ENCODE data around the gene LRP1B. TPM values are rescaled to one million over a fixed set of nuclear protein-coding genes. Genes with fewer than 3 reads are reported as not detected.

LRP1B gene
- total and polyA plus RNA-seq, 2 donors (not counting 1 experiment from before 2014, with no cell fraction given): under 0.01 to 0.01 TPM

- no peak overlapping the region for H2AFZ ChIP-seq (ENCODE audit: low read length)
- no peak for DNase-seq (ENCODE audit: low read depth in 2 of 2)
- H3K4me1 ChIP-seq (ENCODE audit: control insufficient read depth, extremely low read depth, insufficient read depth, low read length): no peaks in the 10 kb centered on the region
- H3K36me3 ChIP-seq (ENCODE audit: control insufficient read depth, insufficient read depth, low read length): no peaks in the 10 kb centered on the region
- H3K9me3 ChIP-seq (ENCODE audit: control insufficient read depth, insufficient read depth, low read depth, low read length): no peaks in the 10 kb centered on the region
- no peak overlapping the region for H3K27ac ChIP-seq (ENCODE audit: insufficient read depth, low read length)
- H3K27me3 ChIP-seq (ENCODE audit: control insufficient read depth, insufficient read depth, low read length): no peaks in the 10 kb centered on the region
- H4K20me1 ChIP-seq (ENCODE audit: control insufficient read depth, extremely low read depth, insufficient read depth, low read length): no peaks in the 10 kb centered on the region
- TF ChIP-seq EZH2 (IDR thresholded peaks at IDR 0.05; ENCODE audit: low read length, missing control alignments) (no peak), CTCF (conservative IDR thresholded peaks at IDR 0.05 in 1 of 2, IDR thresholded peaks at IDR 0.05 in 1 of 2; ENCODE audit: low read depth in 1 of 2, low read length in 2 of 2) (no peak)
- no peak overlapping the region for H3K4me3 ChIP-seq (replicated peaks in 1 of 4; ENCODE audit: control extremely low read depth in 1 of 4, insufficient read depth in 1 of 4, low read depth in 3 of 4, low read length in 4 of 4)
- no peaks in the 10 kb centered on the region for H3K79me2 ChIP-seq (ENCODE audit: control insufficient read depth, insufficient read depth, low read length)
- no peak overlapping the region for H3K4me2 ChIP-seq (ENCODE audit: extremely low read depth, insufficient read depth, low read length)
- no peak overlapping the region for H3K9ac ChIP-seq (ENCODE audit: insufficient read depth, low read length)
These were observed 1675.5 kb downstream of the LRP1B start for GRCh38 chr2:140455315-140455714.

GRCh38 chr2:140454717-140455116 lies 1676.1 kb downstream of the LRP1B start:
- no peak overlapping the region for H3K4me2 ChIP-seq (ENCODE audit: extremely low read depth, insufficient read depth, low read length)
- H3K9ac ChIP-seq (ENCODE audit: insufficient read depth, low read length): no peak overlapping the region
- no peak for TF ChIP-seq CTCF (conservative IDR thresholded peaks at IDR 0.05 in 1 of 2, IDR thresholded peaks at IDR 0.05 in 1 of 2; ENCODE audit: low read depth in 1 of 2, low read length in 2 of 2)
- TF ChIP-seq EZH2 (IDR thresholded peaks at IDR 0.05; ENCODE audit: low read length, missing control alignments): no peak
- peak; percentile 75 to 77 for DNase-seq (ENCODE audit: low read depth in 2 of 2)
- no peaks in the 10 kb centered on the region for H3K27me3 ChIP-seq (ENCODE audit: control insufficient read depth, insufficient read depth, low read length)
- no peaks in the 10 kb centered on the region for H3K79me2 ChIP-seq (ENCODE audit: control insufficient read depth, insufficient read depth, low read length)
- no peaks in the 10 kb centered on the region for H3K9me3 ChIP-seq (ENCODE audit: control insufficient read depth, insufficient read depth, low read depth, low read length)
- no peaks in the 10 kb centered on the region for H3K4me1 ChIP-seq (ENCODE audit: control insufficient read depth, extremely low read depth, insufficient read depth, low read length)
- H3K4me3 ChIP-seq (replicated peaks in 1 of 4; ENCODE audit: control extremely low read depth in 1 of 4, insufficient read depth in 1 of 4, low read depth in 3 of 4, low read length in 4 of 4): no peak overlapping the region
- H4K20me1 ChIP-seq (ENCODE audit: control insufficient read depth, extremely low read depth, insufficient read depth, low read length): no peaks in the 10 kb centered on the region
- no peak overlapping the region for H3K27ac ChIP-seq (ENCODE audit: insufficient read depth, low read length)
- H2AFZ ChIP-seq (ENCODE audit: low read length): no peak overlapping the region
- no peaks in the 10 kb centered on the region for H3K36me3 ChIP-seq (ENCODE audit: control insufficient read depth, insufficient read depth, low read length)

- H3K4me3 ChIP-seq (replicated peaks in 1 of 4; ENCODE audit: control extremely low read depth in 1 of 4, insufficient read depth in 1 of 4, low read depth in 3 of 4, low read length in 4 of 4): no peak overlapping the region
- H3K9ac ChIP-seq (ENCODE audit: insufficient read depth, low read length): no peak overlapping the region
- H4K20me1 ChIP-seq (ENCODE audit: control insufficient read depth, extremely low read depth, insufficient read depth, low read length): no peaks in the 10 kb centered on the region
- H3K27ac ChIP-seq (ENCODE audit: insufficient read depth, low read length): no peak overlapping the region
- DNase-seq (ENCODE audit: low read depth in 2 of 2): no peak
- no peaks in the 10 kb centered on the region for H3K79me2 ChIP-seq (ENCODE audit: control insufficient read depth, insufficient read depth, low read length)
- H2AFZ ChIP-seq (ENCODE audit: low read length): no peak overlapping the region
- H3K36me3 ChIP-seq (ENCODE audit: control insufficient read depth, insufficient read depth, low read length): no peaks in the 10 kb centered on the region
- H3K4me1 ChIP-seq (ENCODE audit: control insufficient read depth, extremely low read depth, insufficient read depth, low read length): no peaks in the 10 kb centered on the region
- H3K4me2 ChIP-seq (ENCODE audit: extremely low read depth, insufficient read depth, low read length): no peak overlapping the region
- TF ChIP-seq CTCF (conservative IDR thresholded peaks at IDR 0.05 in 1 of 2, IDR thresholded peaks at IDR 0.05 in 1 of 2; ENCODE audit: low read depth in 1 of 2, low read length in 2 of 2): no peak
- no peak for TF ChIP-seq EZH2 (IDR thresholded peaks at IDR 0.05; ENCODE audit: low read length, missing control alignments)
- no peaks in the 10 kb centered on the region for H3K27me3 ChIP-seq (ENCODE audit: control insufficient read depth, insufficient read depth, low read length)
- no peaks in the 10 kb centered on the region for H3K9me3 ChIP-seq (ENCODE audit: control insufficient read depth, insufficient read depth, low read depth, low read length)
These were observed 1679.5 kb downstream of the LRP1B start for GRCh38 chr2:140451324-140451723.

Data from fibroblast of lung (primary cell).